Tibial nerve (tissue), 3 donors: ENCODE results near the gene SRSF9.

ENCODE experiments used
- POLR2A ChIP-seq, 2 donors: fragments of 450-650 bp; IDR thresholded peaks; one replicate each; pipeline ENCODE4 v1.6.1; 2017; ENCODE audit warnings: antibody characterized with exemption in 2 of 2, mild to moderate bottlenecking in 2 of 2, moderate library complexity in 2 of 2
- TF ChIP-seq, protein P1 (sequence below), 5 experiments: fragments of 200-600 bp in 3 of 5; fragments of 450-650 bp in 2 of 5; sonication (generic) in 3 of 5; IDR thresholded peaks; one replicate each; pipeline ENCODE4 v1.5.1; 2016 to 2019; ENCODE audit warnings: antibody characterized with exemption in 5 of 5, mild to moderate bottlenecking in 3 of 5, moderate library complexity in 2 of 5

GRCh38 chr12:120504587-120504986, 35.0 kb upstream of the SRSF9 start:
- TF ChIP-seq, protein P1, sequence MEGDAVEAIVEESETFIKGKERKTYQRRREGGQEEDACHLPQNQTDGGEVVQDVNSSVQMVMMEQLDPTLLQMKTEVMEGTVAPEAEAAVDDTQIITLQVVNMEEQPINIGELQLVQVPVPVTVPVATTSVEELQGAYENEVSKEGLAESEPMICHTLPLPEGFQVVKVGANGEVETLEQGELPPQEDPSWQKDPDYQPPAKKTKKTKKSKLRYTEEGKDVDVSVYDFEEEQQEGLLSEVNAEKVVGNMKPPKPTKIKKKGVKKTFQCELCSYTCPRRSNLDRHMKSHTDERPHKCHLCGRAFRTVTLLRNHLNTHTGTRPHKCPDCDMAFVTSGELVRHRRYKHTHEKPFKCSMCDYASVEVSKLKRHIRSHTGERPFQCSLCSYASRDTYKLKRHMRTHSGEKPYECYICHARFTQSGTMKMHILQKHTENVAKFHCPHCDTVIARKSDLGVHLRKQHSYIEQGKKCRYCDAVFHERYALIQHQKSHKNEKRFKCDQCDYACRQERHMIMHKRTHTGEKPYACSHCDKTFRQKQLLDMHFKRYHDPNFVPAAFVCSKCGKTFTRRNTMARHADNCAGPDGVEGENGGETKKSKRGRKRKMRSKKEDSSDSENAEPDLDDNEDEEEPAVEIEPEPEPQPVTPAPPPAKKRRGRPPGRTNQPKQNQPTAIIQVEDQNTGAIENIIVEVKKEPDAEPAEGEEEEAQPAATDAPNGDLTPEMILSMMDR (IDR thresholded peaks at IDR 0.05), result no peak
- TF ChIP-seq POLR2A (IDR thresholded peaks at IDR 0.05), result no peak
